ENCODE measurements around the gene HELZ. TPM values are rescaled to one million over a fixed set of nuclear protein-coding genes. Genes with fewer than 3 reads are reported as not detected.

The HELZ gene
- total RNA-seq, 1 experiment from 2014 or later = 31.3 TPM

- Histone ChIP-seq H3K79me2 (ENCODE audit: low read length) (no peaks in the 10 kb centered on the region), H3K9ac (ENCODE audit: low read length) (no peak overlapping the region), H3K36me3 (ENCODE audit: low read depth, low read length) (peaks cover 9% of the 10 kb centered on the region; the same call in 1 of the 2 replicates), H3K9me3 (ENCODE audit: low read length) (no peaks in the 10 kb centered on the region), H2AFZ (ENCODE audit: low read length) (no peak overlapping the region), H3K4me1 (ENCODE audit: insufficient read depth, low read length) (no peaks in the 10 kb centered on the region), H3K27me3 (ENCODE audit: low read length) (no peaks in the 10 kb centered on the region), H3F3A (ENCODE audit: low read length, unreplicated experiment) (no peaks in the 10 kb centered on the region), H4K20me1 (ENCODE audit: low read length) (no peaks in the 10 kb centered on the region), H3K27ac (ENCODE audit: low read length) (no peak overlapping the region), H3K9me2 (replicated peaks; ENCODE audit: low read length) (no peaks in the 10 kb centered on the region), H3K4me2 (ENCODE audit: low read length) (no peak overlapping the region), H3K4me3 (ENCODE audit: low read length) (no peak overlapping the region)
- CTCF ChIA-PET = no interaction called here
- DNase-seq (no peak), ATAC-seq (no peak)
- TF ChIP-seq EZH2 (IDR thresholded peaks at IDR 0.05; ENCODE audit: low read length, unreplicated experiment) = no peak
- no peak for TF ChIP-seq EZH2phosphoT487 (IDR thresholded peaks at IDR 0.05; ENCODE audit: borderline replicate concordance, low read length)
- TF ChIP-seq CTCF (conservative IDR thresholded peaks at IDR 0.05; ENCODE audit: low read depth, low read length) = no peak
- no TSS peak for BruUV-seq (replicated peaks)
- intact Hi-C loops (cut with micrococcal nuclease) = no loop called here
- POLR2A ChIA-PET (ENCODE audit: unreplicated experiment) = no interaction called here
Observed at GRCh38 chr17:67186782-67187181, 58.2 kb downstream of the HELZ start.

- no peaks in the 10 kb centered on the region for H4K20me1 ChIP-seq (ENCODE audit: low read length)
- intact Hi-C loops (cut with micrococcal nuclease) = no loop called here
- H3K4me2 ChIP-seq (ENCODE audit: low read length) = no peak overlapping the region
- TF ChIP-seq EZH2phosphoT487 (IDR thresholded peaks at IDR 0.05; ENCODE audit: borderline replicate concordance, low read length) (no peak), CTCF (conservative IDR thresholded peaks at IDR 0.05; ENCODE audit: low read depth, low read length) (no peak), EZH2 (IDR thresholded peaks at IDR 0.05; ENCODE audit: low read length, unreplicated experiment) (no peak)
- H3K36me3 ChIP-seq (ENCODE audit: low read depth, low read length) = peaks cover 5% of the 10 kb centered on the region; the same call in 1 of the 2 replicates
- H3K9me3 ChIP-seq (ENCODE audit: low read length) = no peaks in the 10 kb centered on the region
- no peaks in the 10 kb centered on the region for H3K27me3 ChIP-seq (ENCODE audit: low read length)
- ATAC-seq (no peak), DNase-seq (no peak)
- no TSS peak for BruUV-seq (replicated peaks)
- H3K79me2 ChIP-seq (ENCODE audit: low read length) = no peaks in the 10 kb centered on the region
- H3K27ac ChIP-seq (ENCODE audit: low read length) = no peak overlapping the region
- H3K9me2 ChIP-seq (replicated peaks; ENCODE audit: low read length) = no peaks in the 10 kb centered on the region
- ChIA-PET CTCF (no interaction called here), POLR2A (ENCODE audit: unreplicated experiment) (no interaction called here)
- H3K4me1 ChIP-seq (ENCODE audit: insufficient read depth, low read length) = no peaks in the 10 kb centered on the region
- H3F3A ChIP-seq (ENCODE audit: low read length, unreplicated experiment) = no peaks in the 10 kb centered on the region
- H3K9ac ChIP-seq (ENCODE audit: low read length) = no peak overlapping the region
- H2AFZ ChIP-seq (ENCODE audit: low read length) = no peak overlapping the region
- H3K4me3 ChIP-seq (ENCODE audit: low read length) = no peak overlapping the region
Observed at GRCh38 chr17:67183531-67183930, 61.5 kb downstream of the HELZ start.

GRCh38 chr17:67181825-67182224, 63.2 kb downstream of the HELZ start:
- H3F3A ChIP-seq (ENCODE audit: low read length, unreplicated experiment) = no peaks in the 10 kb centered on the region
- no peaks in the 10 kb centered on the region for H3K9me3 ChIP-seq (ENCODE audit: low read length)
- H3K4me1 ChIP-seq (ENCODE audit: insufficient read depth, low read length) = no peaks in the 10 kb centered on the region
- POLR2A ChIA-PET (ENCODE audit: unreplicated experiment) = no interaction called here
- no peak for TF ChIP-seq EZH2phosphoT487 (IDR thresholded peaks at IDR 0.05; ENCODE audit: borderline replicate concordance, low read length)
- H3K4me3 ChIP-seq (ENCODE audit: low read length) = no peak overlapping the region
- H2AFZ ChIP-seq (ENCODE audit: low read length) = no peak overlapping the region
- CTCF ChIA-PET = no interaction called here
- peaks cover 5% of the 10 kb centered on the region; the same call in 1 of the 2 replicates for H3K36me3 ChIP-seq (ENCODE audit: low read depth, low read length)
- intact Hi-C loops (cut with micrococcal nuclease) = no loop called here
- H3K79me2 ChIP-seq (ENCODE audit: low read length) = no peaks in the 10 kb centered on the region
- ATAC-seq = no peak
- BruUV-seq (replicated peaks) = no TSS peak
- no peaks in the 10 kb centered on the region for H4K20me1 ChIP-seq (ENCODE audit: low read length)
- H3K9ac ChIP-seq (ENCODE audit: low read length) = no peak overlapping the region
- H3K9me2 ChIP-seq (replicated peaks; ENCODE audit: low read length) = no peaks in the 10 kb centered on the region
- no peaks in the 10 kb centered on the region for H3K27me3 ChIP-seq (ENCODE audit: low read length)
- DNase-seq = no peak
- no peak overlapping the region for H3K4me2 ChIP-seq (ENCODE audit: low read length)
- H3K27ac ChIP-seq (ENCODE audit: low read length) = no peak overlapping the region

Data from PC-3 (cell line).